Upper lobe of left lung (tissue), 6 donors: ENCODE data around the gene UTP25. TPM values are rescaled to one million over a fixed set of nuclear protein-coding genes. Genes with fewer than 3 reads are reported as not detected.

ENCODE experiments used
- ATAC-seq, 2 donors: fragments of 200-7000 bp; cut with Tn5 transposase; one replicate each; pipeline ENCODE4 v1.9.1; 2022; ENCODE audit warnings: mild to moderate bottlenecking in 2 of 2, moderate library complexity in 2 of 2; ENCODE audit not compliant: low FRiP score in 2 of 2
- DNase-seq, 2 donors: peaks; one replicate each; pipeline ENCODE4 v3.0.0-alpha.2; 2019 to 2020
- H3K27ac ChIP-seq, 4 donors: fragments of 200-600 bp; sonication (generic); one replicate each; pipeline ENCODE4 v1.5.1; 2016 to 2019
- H3K27me3 ChIP-seq, 4 donors: fragments of 200-600 bp; sonication (generic); one replicate each; pipeline ENCODE4 v1.5.1; 2017 to 2019
- H3K36me3 ChIP-seq, 4 donors: fragments of 200-600 bp; sonication (generic); one replicate each; pipeline ENCODE4 v1.5.1; 2016 to 2019
- H3K4me1 ChIP-seq, 4 donors: fragments of 200-600 bp; sonication (generic); one replicate each; pipeline ENCODE4 v1.5.1; 2018 to 2019
- H3K4me3 ChIP-seq, 4 donors: fragments of 200-600 bp; sonication (generic); one replicate each; pipeline ENCODE4 v1.5.1; 2017 to 2019; ENCODE audit warnings: mild to moderate bottlenecking in 2 of 4, moderate library complexity in 1 of 4
- H3K9me3 ChIP-seq, 4 donors: fragments of 200-600 bp; sonication (generic); one replicate each; pipeline ENCODE4 v1.5.1; 2018 to 2019
- CTCF ChIP-seq, 6 experiments: fragments of 450-650 bp in 4 of 6; fragments of 200-600 bp in 2 of 6; sonication (generic) in 2 of 6; IDR thresholded peaks; one replicate each; pipeline ENCODE4 v1.5.1; 2016 to 2019; ENCODE audit warnings: antibody characterized with exemption in 6 of 6
- EP300 ChIP-seq, 4 donors: sonication (generic); formaldehyde crosslinking; IDR thresholded peaks; one replicate each; pipeline ENCODE4 v1.5.1; 2017; ENCODE audit warnings: antibody characterized with exemption in 4 of 4, control low read depth in 2 of 4
- POLR2A ChIP-seq, 4 donors: fragments of 450-650 bp; IDR thresholded peaks; one replicate each; pipeline ENCODE4 v1.5.1; 2016 to 2017; ENCODE audit warnings: antibody characterized with exemption in 4 of 4, mild to moderate bottlenecking in 2 of 4
- POLR2AphosphoS5 ChIP-seq, 2 donors: sonication (generic); formaldehyde crosslinking; IDR thresholded peaks; one replicate each; pipeline ENCODE4 v1.5.1; 2017; ENCODE audit warnings: antibody characterized with exemption in 2 of 2
- WGBS, 2 donors: methylation state at CpG; one replicate each; pipeline ENCODE4 v1.1.5; 2017 to 2018; 5-methylcytosine and 5-hydroxymethylcytosine counted together
- total RNA-seq, 6 donors: library from RNA; depleted of rRNA in 4 of 6; stranded (reverse); fragments of >200 nt in 4 of 6; gene quantifications; one replicate each; pipeline versions ENCODE4 v1.1.0 to v1.2.1, GENCODE V29; 2016 to 2021
- donor health status: DM: no; HTN: no; CAD: no; lungs with moderate emphysema.
- donor health status: DM: no; HTN: yes; CAD: no; lungs with severe emphysema.

UTP25 gene
- total RNA-seq, 6 donors from 2014 or later, result 2.4 to 9.4 (median 7.9) TPM

GRCh38 chr1:209880031-209880430 is 52.3 kb downstream of the UTP25 start:
- 87 to 89% methylated on average over 3 of the region's 3 CpGs for WGBS, 2 donors
- no peaks in the 10 kb centered on the region for H3K9me3 ChIP-seq
- DNase-seq (no peak), ATAC-seq (no peak)
- no peak overlapping the region for H3K4me3 ChIP-seq
- TF ChIP-seq CTCF (IDR thresholded peaks at IDR 0.05), result no peak
- H3K36me3 ChIP-seq, result no peaks in the 10 kb centered on the region
- H3K27me3 ChIP-seq, result no peaks in the 10 kb centered on the region
- H3K27ac ChIP-seq, result no peak overlapping the region
- no peaks in the 10 kb centered on the region for H3K4me1 ChIP-seq

DNA sequence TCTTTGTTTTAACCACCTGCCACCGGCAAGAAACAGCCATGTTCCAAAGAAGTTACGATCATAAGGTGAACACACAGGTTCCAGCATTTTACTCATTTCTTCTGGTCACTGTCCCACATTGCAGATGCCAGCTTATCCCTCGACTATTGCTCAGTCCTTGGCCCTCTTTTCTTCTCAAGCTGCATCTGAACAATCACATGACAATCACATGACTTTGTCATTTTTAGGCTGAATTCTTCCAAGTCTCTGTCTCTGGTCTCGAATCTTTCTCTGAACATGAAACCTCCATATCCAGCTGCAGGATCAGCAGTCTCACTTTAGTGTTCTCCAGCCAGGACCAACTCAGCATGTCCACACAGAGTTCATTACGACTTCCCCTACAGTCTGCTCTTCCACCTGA is 53.8 kb downstream of the UTP25 start:
- 65 to 72% methylated on average over 5 of the region's 5 CpGs for WGBS, 2 donors
- no peak overlapping the region for H3K4me3 ChIP-seq

GRCh38 chr1:209882286-209882685 is 54.5 kb downstream of the UTP25 start:
- TF ChIP-seq CTCF (IDR thresholded peaks at IDR 0.05), result no peak
- TF ChIP-seq POLR2A (IDR thresholded peaks at IDR 0.05), result no peak
- no peak for TF ChIP-seq EP300 (IDR thresholded peaks at IDR 0.05)
- TF ChIP-seq POLR2AphosphoS5 (IDR thresholded peaks at IDR 0.05), result no peak
- 72 to 84% methylated on average over 3 of the region's 3 CpGs for WGBS, 2 donors
- no peak for ATAC-seq

More for the DNA sequence above, 53.8 kb downstream of the UTP25 start:
- H3K9me3 ChIP-seq, result no peaks in the 10 kb centered on the region
- H3K36me3 ChIP-seq, result no peaks in the 10 kb centered on the region
- H3K4me1 ChIP-seq, result no peaks in the 10 kb centered on the region
- H3K27me3 ChIP-seq, result no peaks in the 10 kb centered on the region
- no peak for DNase-seq
- ATAC-seq, result no peak
- no peak for TF ChIP-seq CTCF (IDR thresholded peaks at IDR 0.05)
- no peak for TF ChIP-seq EP300 (IDR thresholded peaks at IDR 0.05)
- no peak for TF ChIP-seq POLR2AphosphoS5 (IDR thresholded peaks at IDR 0.05)
- no peak for TF ChIP-seq POLR2A (IDR thresholded peaks at IDR 0.05)
- no peak overlapping the region for H3K27ac ChIP-seq

DNA sequence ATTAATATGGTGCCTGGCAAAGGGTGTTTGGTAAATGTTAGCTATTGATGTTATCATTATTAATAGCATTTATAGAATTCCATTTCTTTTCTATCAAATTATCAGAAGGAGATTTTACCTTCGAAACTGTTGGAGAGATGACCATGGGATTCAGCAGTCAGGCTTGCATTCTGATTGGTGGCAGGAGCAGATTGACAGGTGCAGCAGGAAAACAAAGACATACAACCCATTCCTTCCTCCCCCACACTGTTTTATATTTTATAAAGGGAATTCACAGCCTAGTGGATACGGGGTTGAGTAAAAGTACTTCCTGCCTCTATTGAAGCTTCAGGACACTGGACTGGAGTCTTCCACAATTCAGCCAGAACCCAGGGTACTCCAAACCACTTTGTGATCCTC is 55.2 kb downstream of the UTP25 start:
- 61 to 70% methylated on average over 2 of the region's 2 CpGs for WGBS, 2 donors
- H3K27ac ChIP-seq, result no peak overlapping the region
- no peak for ATAC-seq

More at GRCh38 chr1:209882286-209882685, 54.5 kb downstream of the UTP25 start:
- H3K4me3 ChIP-seq, result no peak overlapping the region
- H3K9me3 ChIP-seq, result no peaks in the 10 kb centered on the region
- H3K36me3 ChIP-seq, result no peaks in the 10 kb centered on the region
- H3K4me1 ChIP-seq, result no peaks in the 10 kb centered on the region
- DNase-seq, result no peak
- no peaks in the 10 kb centered on the region for H3K27me3 ChIP-seq
- no peak overlapping the region for H3K27ac ChIP-seq

More for the DNA sequence above, 55.2 kb downstream of the UTP25 start:
- Histone ChIP-seq H3K4me1 (no peaks in the 10 kb centered on the region), H3K36me3 (no peaks in the 10 kb centered on the region), H3K9me3 (no peaks in the 10 kb centered on the region), H3K4me3 (no peak overlapping the region), H3K27me3 (no peaks in the 10 kb centered on the region)
- no peak for DNase-seq
- TF ChIP-seq CTCF (IDR thresholded peaks at IDR 0.05) (no peak), EP300 (IDR thresholded peaks at IDR 0.05) (no peak), POLR2AphosphoS5 (IDR thresholded peaks at IDR 0.05) (no peak), POLR2A (IDR thresholded peaks at IDR 0.05) (no peak)
